ENCODE measurements around the gene GRM4.

GRM4 gene

DNA sequence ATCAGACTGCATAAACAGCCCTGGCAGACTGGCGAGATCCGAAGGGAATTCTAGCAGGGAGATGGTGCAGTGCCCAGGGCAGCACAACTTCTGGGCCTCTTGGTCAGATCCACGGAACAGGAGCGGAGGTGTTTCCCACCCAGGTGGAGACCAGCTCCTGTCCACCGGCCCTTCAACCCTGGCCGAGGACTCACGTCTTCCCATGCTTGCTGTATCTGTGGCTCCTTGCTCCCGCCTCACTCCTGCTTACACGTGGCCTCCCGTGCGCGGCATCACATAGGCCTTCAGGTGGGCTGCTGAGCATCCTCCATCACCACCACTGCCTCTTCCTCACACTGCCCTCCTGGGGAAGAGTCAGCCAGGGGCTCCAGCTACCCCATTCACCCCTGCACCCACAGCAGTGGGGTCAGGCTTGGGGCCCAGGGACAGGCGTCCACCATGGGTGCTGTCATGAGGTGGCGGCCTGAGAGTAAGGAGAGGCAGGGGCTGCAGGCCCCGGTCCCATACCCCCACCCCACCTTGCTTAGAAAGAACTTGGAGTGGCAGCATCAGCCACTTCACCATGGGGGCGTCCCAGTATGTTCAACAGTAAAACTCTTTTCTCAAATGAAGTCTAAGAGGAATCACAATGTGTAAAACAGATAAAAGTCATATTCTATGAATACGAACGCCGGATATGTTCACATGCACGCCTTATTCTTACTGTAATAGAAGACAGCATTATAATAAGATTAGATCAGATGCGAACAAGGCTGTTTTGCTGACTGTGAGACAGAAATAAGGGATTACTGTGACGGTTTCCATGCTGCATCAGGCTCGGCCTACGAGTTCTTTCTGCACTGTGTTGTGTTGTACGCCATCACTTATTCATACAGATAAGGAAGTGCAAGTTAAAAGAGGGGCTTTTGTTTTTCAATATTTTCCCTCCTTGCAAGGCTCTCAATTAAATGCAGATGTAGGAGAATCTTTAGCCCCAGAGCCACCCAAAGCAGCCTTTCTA is 165.4 kb downstream of the GRM4 start:
- no peak overlapping the region for H3K27ac ChIP-seq (ENCODE audit: low read length)
- H3K36me3 ChIP-seq (ENCODE audit: insufficient read depth, low read depth, low read length): no peaks in the 10 kb centered on the region
- H3K27me3 ChIP-seq (ENCODE audit: insufficient read depth, low read length): peaks cover 23% of the 10 kb centered on the region
- no peak overlapping the region for H3K9ac ChIP-seq (ENCODE audit: low read depth, low read length)
- H3K9me3 ChIP-seq (ENCODE audit: insufficient read depth, low read depth, low read length): no peaks in the 10 kb centered on the region
- H3K4me1 ChIP-seq (ENCODE audit: insufficient read depth, low read length): no peaks in the 10 kb centered on the region
- H3K4me3 ChIP-seq (ENCODE audit: low read length): no peak overlapping the region

DNA sequence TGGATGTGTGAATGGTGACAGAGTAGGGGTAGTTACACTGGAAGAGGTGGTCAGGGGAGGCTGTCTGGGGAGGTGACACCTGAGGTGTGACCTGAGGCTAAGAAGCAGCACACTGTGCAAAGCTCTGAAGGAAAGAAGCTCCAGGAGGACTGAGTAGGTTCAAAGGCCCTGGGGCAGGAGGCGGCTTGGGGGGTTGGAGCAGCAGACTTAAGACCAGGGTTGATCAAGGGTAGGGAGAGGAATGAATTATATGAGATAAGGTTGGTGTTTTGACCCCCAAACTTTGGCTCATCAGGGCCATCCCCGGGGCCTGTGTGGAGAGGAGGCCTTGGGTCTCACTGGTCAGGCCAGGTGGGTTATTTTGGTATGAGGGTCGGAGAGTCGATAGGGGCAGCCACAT is 166.1 kb downstream of the GRM4 start:
- no peak overlapping the region for H3K9ac ChIP-seq (ENCODE audit: low read depth, low read length)
- no peaks in the 10 kb centered on the region for H3K4me1 ChIP-seq (ENCODE audit: insufficient read depth, low read length)
- no peaks in the 10 kb centered on the region for H3K9me3 ChIP-seq (ENCODE audit: insufficient read depth, low read depth, low read length)
- peaks cover 27% of the 10 kb centered on the region for H3K27me3 ChIP-seq (ENCODE audit: insufficient read depth, low read length)
- no peak overlapping the region for H3K27ac ChIP-seq (ENCODE audit: low read length)
- H3K4me3 ChIP-seq (ENCODE audit: low read length): no peak overlapping the region
- H3K36me3 ChIP-seq (ENCODE audit: insufficient read depth, low read depth, low read length): no peaks in the 10 kb centered on the region

DNA sequence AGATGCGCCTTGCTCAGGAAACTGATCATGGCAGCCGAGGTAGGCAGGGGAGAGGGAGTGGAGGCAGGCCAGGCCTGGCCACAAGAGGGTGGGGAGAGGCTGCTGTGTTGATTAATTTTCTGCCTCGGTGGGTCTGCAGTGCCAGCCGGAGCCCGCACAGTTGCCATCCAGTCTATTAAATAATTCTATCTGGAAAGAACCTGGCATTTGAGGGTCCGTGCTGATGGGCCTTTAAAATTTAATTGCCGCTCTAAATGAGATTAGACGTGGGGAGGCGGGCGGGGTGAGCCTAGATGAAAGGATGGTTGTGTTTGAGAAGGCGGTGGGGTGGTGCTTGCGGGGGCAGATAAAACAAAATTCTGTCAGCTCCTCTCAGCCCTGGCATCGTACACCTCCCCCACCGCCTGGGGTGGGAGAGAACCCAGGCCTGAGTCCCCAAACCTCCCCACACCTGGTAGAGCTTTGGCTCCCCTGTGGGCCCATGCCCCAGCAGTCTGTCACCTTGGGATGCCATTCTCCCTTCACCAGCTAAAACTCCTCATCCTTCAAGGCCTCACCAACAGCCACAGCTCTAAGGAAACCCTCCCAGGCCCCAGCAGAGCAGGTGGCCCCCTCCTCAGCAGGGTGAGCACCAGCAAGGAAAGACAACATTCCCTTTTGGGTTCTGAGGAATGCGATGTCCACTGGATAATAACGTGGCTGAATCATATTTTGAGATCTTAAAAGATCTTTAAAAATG is 167.3 kb downstream of the GRM4 start:
- no peak overlapping the region for H3K27ac ChIP-seq (ENCODE audit: low read length)
- H3K36me3 ChIP-seq (ENCODE audit: insufficient read depth, low read depth, low read length): no peaks in the 10 kb centered on the region
- no peaks in the 10 kb centered on the region for H3K9me3 ChIP-seq (ENCODE audit: insufficient read depth, low read depth, low read length)
- H3K4me3 ChIP-seq (ENCODE audit: low read length): no peak overlapping the region
- H3K27me3 ChIP-seq (ENCODE audit: insufficient read depth, low read length): peaks cover 27% of the 10 kb centered on the region
- H3K9ac ChIP-seq (ENCODE audit: low read depth, low read length): no peak overlapping the region
- no peaks in the 10 kb centered on the region for H3K4me1 ChIP-seq (ENCODE audit: insufficient read depth, low read length)

DNA sequence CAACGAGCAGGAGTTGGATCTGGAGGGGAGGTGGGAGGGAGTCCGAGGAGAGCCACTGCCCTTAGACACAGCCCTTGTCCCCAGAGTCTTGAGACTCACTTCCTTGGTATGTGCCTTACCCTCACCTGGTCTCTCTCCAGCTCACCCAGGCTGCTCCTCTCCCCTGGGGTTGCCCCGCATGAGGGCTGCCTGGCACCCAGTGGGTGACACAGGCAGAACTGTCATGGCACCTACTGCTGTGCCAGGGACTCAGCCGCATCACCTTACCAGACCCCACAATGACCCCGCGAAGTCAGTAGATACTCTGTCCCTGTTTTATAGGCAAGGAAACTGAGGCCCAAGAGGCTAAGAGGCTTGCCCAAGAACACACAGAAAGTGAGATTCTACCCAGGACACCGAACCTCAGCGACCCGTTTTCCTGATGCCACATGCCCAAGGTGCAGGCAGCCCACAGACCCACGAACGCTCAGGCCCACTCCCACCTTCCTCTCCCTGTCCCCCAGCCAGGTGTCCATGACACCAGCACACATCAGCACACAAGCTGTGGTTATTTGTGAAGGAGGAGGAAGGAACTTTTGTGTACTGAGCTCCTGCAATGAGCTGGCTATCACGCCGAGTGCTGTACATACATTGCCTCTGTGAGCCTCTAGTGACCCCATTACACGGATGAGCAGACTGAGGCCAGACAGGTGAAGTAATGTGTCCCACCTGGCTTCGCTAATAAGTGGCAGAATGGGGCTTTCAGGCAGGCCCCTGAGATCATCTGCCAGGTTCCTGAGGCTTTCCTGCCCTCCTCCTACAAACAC is 168.1 kb downstream of the GRM4 start:
- Histone ChIP-seq H3K4me3 (ENCODE audit: low read length) (no peak overlapping the region), H3K27ac (ENCODE audit: low read length) (no peak overlapping the region), H3K9ac (ENCODE audit: low read depth, low read length) (no peak overlapping the region), H3K9me3 (ENCODE audit: insufficient read depth, low read depth, low read length) (no peaks in the 10 kb centered on the region), H3K27me3 (ENCODE audit: insufficient read depth, low read length) (peaks cover 27% of the 10 kb centered on the region), H3K36me3 (ENCODE audit: insufficient read depth, low read depth, low read length) (no peaks in the 10 kb centered on the region), H3K4me1 (ENCODE audit: insufficient read depth, low read length) (no peaks in the 10 kb centered on the region)

DNA sequence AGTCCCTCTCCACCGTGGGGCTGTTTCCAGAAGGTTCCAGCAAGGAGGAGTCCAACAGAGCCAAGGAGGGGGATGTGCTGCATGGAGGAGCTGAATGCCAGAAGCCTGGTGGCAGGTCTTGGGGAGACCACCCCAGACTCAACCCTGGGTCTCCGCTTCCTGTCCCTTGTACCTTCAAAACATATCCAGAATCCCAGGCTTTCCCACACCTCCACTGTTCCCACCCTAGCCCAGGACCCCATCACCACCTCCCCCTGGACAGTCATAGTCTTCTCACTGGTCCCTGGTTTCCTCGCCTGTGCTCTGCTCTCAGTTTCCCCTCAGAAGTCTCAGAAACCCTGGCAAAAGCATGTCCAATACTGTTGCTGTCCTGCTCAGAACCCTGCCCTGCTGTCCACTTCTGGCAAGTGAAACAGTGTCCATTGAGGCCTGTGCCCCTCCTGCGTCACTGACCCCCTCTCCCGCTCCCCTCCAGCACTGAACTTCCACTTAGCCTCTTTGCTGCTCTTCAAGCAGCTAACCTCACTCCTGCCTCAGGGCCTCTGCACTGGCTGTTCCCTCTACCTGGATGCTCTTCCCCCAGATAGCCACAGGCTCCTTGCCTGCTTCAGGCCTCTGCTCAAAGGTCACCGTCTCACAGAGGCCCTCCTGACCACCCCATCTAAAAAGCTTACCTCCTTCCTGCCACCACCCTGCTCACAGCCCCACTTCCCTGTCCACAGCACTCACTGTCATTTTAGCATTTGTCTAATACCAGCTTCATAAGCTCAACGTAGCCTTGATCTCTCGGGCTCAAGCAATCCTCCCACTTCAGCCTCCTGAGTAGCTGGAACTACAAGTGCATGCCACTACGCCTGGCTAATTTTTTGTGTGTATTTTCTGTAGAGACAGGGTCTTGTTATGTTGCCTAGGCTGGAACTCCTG is 169.2 kb downstream of the GRM4 start:
- H3K36me3 ChIP-seq (ENCODE audit: insufficient read depth, low read depth, low read length): no peaks in the 10 kb centered on the region
- H3K4me1 ChIP-seq (ENCODE audit: insufficient read depth, low read length): no peaks in the 10 kb centered on the region
- H3K9me3 ChIP-seq (ENCODE audit: insufficient read depth, low read depth, low read length): no peaks in the 10 kb centered on the region
- H3K27ac ChIP-seq (ENCODE audit: low read length): no peak overlapping the region
- peak overlapping the region; percentile 68; the same call in 1 of the 2 replicates for H3K4me3 ChIP-seq (ENCODE audit: low read length)
- no peak overlapping the region; the same call in 1 of the 2 replicates for H3K9ac ChIP-seq (ENCODE audit: low read depth, low read length)
- peaks cover 27% of the 10 kb centered on the region for H3K27me3 ChIP-seq (ENCODE audit: insufficient read depth, low read length)

DNA sequence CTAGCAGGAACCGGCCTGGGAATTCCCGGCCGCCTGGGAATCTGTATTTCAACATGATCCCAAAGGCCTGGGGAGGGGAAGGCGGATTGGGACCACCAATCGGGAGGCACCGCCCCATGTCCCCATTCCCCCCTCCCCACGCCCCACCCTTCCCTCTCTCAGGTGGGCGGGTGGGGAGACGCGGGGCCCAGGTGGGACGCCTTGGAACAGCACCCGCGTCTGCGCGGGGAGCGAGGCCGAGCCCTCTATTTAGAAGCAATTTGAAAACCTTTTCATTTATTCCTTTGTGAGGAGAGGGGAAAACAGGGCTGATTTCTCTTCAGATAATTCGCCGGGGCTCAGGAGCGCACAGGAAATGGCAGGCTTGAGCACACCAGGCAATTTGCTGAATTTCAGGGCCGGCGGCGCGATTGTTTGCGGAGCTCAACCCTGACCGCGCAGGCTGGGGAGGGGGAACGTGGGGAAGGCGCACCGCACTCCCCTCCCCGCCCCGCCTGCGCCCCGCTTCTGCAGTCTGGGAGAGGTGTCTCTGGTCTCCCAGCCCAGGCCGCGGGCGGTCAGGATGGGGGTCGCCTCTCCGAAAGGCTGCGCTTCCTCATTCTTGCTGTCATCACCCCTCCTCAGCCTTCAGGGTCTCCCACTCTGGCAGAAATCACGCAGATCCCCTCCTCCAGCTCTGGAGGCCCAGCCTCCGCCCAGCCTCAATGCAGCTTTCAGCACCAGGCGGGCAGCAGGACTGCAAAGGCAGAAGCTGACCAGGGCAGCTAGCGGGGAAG is 170.0 kb downstream of the GRM4 start:
- H3K4me3 ChIP-seq (ENCODE audit: low read length): peak overlapping the region; percentile 68

DNA sequence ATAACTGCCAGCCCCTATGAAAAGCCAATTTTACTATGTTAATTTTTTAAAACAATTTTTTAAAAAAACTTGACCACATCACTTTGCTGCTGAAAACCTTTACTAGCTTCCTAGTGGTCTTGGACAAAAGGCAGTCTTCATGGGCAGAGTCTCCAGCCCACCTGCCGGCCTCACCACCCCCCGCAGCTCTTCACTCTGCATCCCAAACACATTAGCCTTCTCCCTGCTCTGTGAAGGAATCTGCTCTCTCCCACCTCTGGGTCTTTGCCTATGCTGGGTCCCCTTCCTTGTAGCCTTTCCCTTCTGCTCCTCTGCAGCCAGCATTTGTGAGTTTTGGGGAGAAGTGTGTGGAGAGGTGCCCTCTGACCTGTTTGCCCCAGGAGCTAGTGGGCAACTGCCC is 171.4 kb downstream of the GRM4 start:
- no peaks in the 10 kb centered on the region for H3K36me3 ChIP-seq (ENCODE audit: insufficient read depth, low read depth, low read length)
- no peak overlapping the region for H3K9ac ChIP-seq (ENCODE audit: low read depth, low read length)
- peaks cover 27% of the 10 kb centered on the region for H3K27me3 ChIP-seq (ENCODE audit: insufficient read depth, low read length)
- H3K27ac ChIP-seq (ENCODE audit: low read length): no peak overlapping the region
- no peak overlapping the region for H3K4me3 ChIP-seq (ENCODE audit: low read length)
- H3K4me1 ChIP-seq (ENCODE audit: insufficient read depth, low read length): no peaks in the 10 kb centered on the region
- no peaks in the 10 kb centered on the region for H3K9me3 ChIP-seq (ENCODE audit: insufficient read depth, low read depth, low read length)

More for the DNA sequence above, 170.0 kb downstream of the GRM4 start:
- Histone ChIP-seq H3K27me3 (ENCODE audit: insufficient read depth, low read length) (peaks cover 27% of the 10 kb centered on the region), H3K9me3 (ENCODE audit: insufficient read depth, low read depth, low read length) (no peaks in the 10 kb centered on the region), H3K4me1 (ENCODE audit: insufficient read depth, low read length) (no peaks in the 10 kb centered on the region), H3K27ac (ENCODE audit: low read length) (no peak overlapping the region), H3K36me3 (ENCODE audit: insufficient read depth, low read depth, low read length) (no peaks in the 10 kb centered on the region), H3K9ac (ENCODE audit: low read depth, low read length) (peak overlapping the region; percentile 25; the same call in 1 of the 2 replicates)

DNA sequence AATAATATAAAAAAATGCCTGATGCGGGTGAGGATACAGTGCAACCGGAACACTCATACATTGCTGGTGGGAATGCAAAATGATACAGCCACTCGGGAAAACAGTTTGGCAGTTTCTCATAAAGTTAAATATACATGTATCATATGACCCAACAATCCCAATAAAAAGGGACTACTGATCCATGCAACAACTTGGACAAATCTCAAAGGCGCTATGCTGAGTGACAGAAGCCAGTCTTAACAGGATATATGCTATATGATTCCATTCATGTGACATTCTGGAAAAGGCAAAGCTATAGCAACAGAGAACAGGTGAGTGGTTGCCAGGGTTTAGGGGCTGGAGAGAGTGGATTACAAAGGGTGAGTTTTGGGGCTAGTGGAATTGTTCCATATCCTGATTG is 171.9 kb downstream of the GRM4 start:
- Histone ChIP-seq H3K4me3 (ENCODE audit: low read length) (no peak overlapping the region), H3K9me3 (ENCODE audit: insufficient read depth, low read depth, low read length) (no peaks in the 10 kb centered on the region), H3K9ac (ENCODE audit: low read depth, low read length) (no peak overlapping the region), H3K4me1 (ENCODE audit: insufficient read depth, low read length) (no peaks in the 10 kb centered on the region), H3K27ac (ENCODE audit: low read length) (no peak overlapping the region), H3K27me3 (ENCODE audit: insufficient read depth, low read length) (peaks cover 27% of the 10 kb centered on the region), H3K36me3 (ENCODE audit: insufficient read depth, low read depth, low read length) (no peaks in the 10 kb centered on the region)

DNA sequence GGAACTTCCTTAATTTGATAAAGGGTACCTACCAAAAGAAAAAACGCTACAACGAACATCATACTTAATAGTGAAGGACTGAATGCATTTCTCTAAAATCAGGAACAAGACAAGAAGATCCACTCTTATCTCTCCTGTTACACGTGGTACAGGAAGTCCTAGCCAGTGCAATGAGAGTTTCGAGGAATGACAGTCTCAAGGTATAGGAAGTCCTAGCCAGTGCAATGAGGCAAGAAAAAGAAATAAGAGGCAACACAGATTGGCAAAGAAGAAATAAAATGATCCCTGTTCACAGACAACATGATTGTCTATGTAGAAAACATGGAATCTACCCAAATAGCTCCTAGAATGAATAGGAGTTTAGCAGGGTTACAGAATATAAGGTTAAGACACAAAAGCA is 174.3 kb downstream of the GRM4 start:
- no peak overlapping the region for H3K27ac ChIP-seq (ENCODE audit: low read length)
- H3K27me3 ChIP-seq (ENCODE audit: insufficient read depth, low read length): peaks cover 14% of the 10 kb centered on the region
- H3K36me3 ChIP-seq (ENCODE audit: insufficient read depth, low read depth, low read length): no peaks in the 10 kb centered on the region
- no peak overlapping the region for H3K4me3 ChIP-seq (ENCODE audit: low read length)
- H3K9ac ChIP-seq (ENCODE audit: low read depth, low read length): no peak overlapping the region
- H3K4me1 ChIP-seq (ENCODE audit: insufficient read depth, low read length): no peaks in the 10 kb centered on the region
- H3K9me3 ChIP-seq (ENCODE audit: insufficient read depth, low read depth, low read length): no peaks in the 10 kb centered on the region

Data from iPS-20b (cell line).